Smooth muscle cell (in vitro differentiated cells): ENCODE data around the gene RXRB. TPM values are rescaled to one million over a fixed set of nuclear protein-coding genes. Genes with fewer than 3 reads are reported as not detected.

ENCODE experiments used
- DNase-seq: peaks from one replicate; lab custom pipeline; 2025; ENCODE audit not compliant: unreplicated experiment; lab: John Stamatoyannopoulos, UW
- H2AFZ ChIP-seq: fragments of 200-600 bp; sonication (generic); 2 replicates; pipeline ENCODE4 v1.6.0; 2016; ENCODE audit warnings: antibody characterized with exemption, low read depth, mild to moderate bottlenecking
- H3F3A ChIP-seq: fragments of 200-600 bp; sonication (generic); 2 replicates; pipeline ENCODE4 v1.6.0; 2017; ENCODE audit warnings: antibody characterized with exemption, low read depth
- H3K27ac ChIP-seq: fragments of 200-600 bp; sonication (generic); 2 replicates; pipeline ENCODE4 v1.5.1; 2016; ENCODE audit warnings: low read depth, mild to moderate bottlenecking
- H3K27me3 ChIP-seq: fragments of 200-600 bp; sonication (generic); 2 replicates; pipeline ENCODE4 v1.6.1; 2016; ENCODE audit warnings: low read depth, mild to moderate bottlenecking
- H3K36me3 ChIP-seq: fragments of 200-600 bp; sonication (generic); 2 replicates; pipeline ENCODE4 v1.5.1; 2016; ENCODE audit warnings: low read depth
- H3K4me1 ChIP-seq: fragments of 200-600 bp; sonication (generic); 2 replicates; pipeline ENCODE4 v1.5.1; 2016; ENCODE audit warnings: low read depth
- H3K4me2 ChIP-seq: fragments of 200-600 bp; sonication (generic); 2 replicates; pipeline ENCODE4 v1.6.0; 2016; ENCODE audit warnings: mild to moderate bottlenecking
- H3K4me3 ChIP-seq: fragments of 200-600 bp; sonication (generic); 2 replicates; pipeline ENCODE4 v1.5.1; 2016; ENCODE audit warnings: mild to moderate bottlenecking
- H3K79me2 ChIP-seq: fragments of 200-600 bp; sonication (generic); 2 replicates; pipeline ENCODE4 v1.6.0; 2016; ENCODE audit warnings: low read depth, mild to moderate bottlenecking
- H3K9ac ChIP-seq: fragments of 200-600 bp; sonication (generic); 2 replicates; pipeline ENCODE4 v1.6.0; 2016; ENCODE audit warnings: low read depth
- H3K9me3 ChIP-seq: fragments of 200-600 bp; sonication (generic); replicated peaks from 2 replicates; pipeline ENCODE4 v1.5.1; 2016; ENCODE audit warnings: low read depth
- H4K20me1 ChIP-seq: fragments of 200-600 bp; sonication (generic); 2 replicates; pipeline ENCODE4 v1.6.0; 2016; ENCODE audit warnings: low read depth
- CTCF ChIP-seq: fragments of 200-600 bp; sonication (generic); IDR thresholded peaks from 2 replicates; pipeline ENCODE4 v1.5.1; 2017; ENCODE audit warnings: borderline replicate concordance, mild to moderate bottlenecking, antibody characterized with exemption; ENCODE audit not compliant: insufficient read depth, poor library complexity, severe bottlenecking
- WGBS: methylation state at CpG from one replicate; pipeline ENCODE4 v1.1.7; 2016; ENCODE audit warnings: low lambda C conversion rate; 5-methylcytosine and 5-hydroxymethylcytosine counted together
- polyA plus RNA-seq: library from polyadenylated mRNA; unstranded; fragments of >200 nt; fragmentation: Nextera tagmentation; extraction: Ambion mirVana; gene quantifications from 2 replicates; pipeline ENCODE4 v1.2.1, GENCODE V29; 2016
- total RNA-seq: library from RNA; depleted of rRNA; stranded (reverse); fragments of >200 nt; gene quantifications from 2 replicates; pipeline ENCODE4 v1.2.3, GENCODE V29; 2014

Gene RXRB
- total and polyA plus RNA-seq, 2 experiments from 2014 or later = 25.7 to 28.2 TPM

DNA sequence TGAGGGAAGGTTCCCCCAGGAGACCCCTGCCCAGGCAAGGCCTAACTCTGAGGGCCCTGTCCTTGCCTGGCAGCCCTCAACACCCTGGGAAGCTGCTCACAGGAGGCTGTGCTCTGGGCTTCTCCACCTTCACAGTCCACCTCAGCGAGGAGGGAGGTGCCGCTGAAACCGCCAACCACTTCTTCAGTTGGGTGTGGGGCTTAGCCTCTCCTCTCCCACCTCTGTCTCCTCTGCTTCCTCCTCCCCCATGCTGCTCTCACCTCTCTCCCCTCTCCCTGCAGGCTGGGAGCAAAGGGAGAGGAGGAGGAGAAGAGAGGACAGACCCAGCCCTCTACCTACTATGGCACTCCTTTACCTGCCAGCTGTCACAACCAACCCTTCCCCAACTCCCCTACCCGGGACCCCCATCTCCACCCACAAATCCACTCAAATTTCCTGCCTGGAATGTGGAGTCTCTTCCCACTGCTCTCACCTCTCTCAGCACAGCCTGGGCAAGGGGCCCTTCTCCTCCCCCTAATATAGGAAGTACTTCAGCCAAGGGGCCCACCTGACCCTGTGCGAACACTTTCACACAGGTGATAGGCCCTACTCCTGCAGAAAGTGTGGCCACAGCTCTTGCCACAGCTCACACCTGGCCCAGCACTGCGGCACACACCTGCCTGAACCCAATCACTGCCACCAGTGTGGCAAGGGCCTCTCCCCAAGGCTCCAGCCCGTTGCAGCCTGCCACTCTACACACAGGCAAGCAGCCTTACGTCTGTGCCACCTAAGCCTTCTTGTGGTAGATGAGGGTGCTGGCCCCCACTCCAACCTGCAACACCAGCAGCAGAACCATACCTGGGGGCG lies 15.0 kb upstream of the RXRB start:
- Histone ChIP-seq H3K79me2 (no peaks in the 10 kb centered on the region), H3K27ac (no peak overlapping the region), H3K27me3 (peaks cover 12% of the 10 kb centered on the region), H3K4me3 (no peak overlapping the region), H2AFZ (no peak overlapping the region), H3K9ac (no peak overlapping the region), H3K4me2 (no peak overlapping the region), H3K36me3 (no peaks in the 10 kb centered on the region), H3K9me3 (no peaks in the 10 kb centered on the region), H4K20me1 (no peaks in the 10 kb centered on the region), H3F3A (no peaks in the 10 kb centered on the region), H3K4me1 (peaks cover 9% of the 10 kb centered on the region)
- WGBS = 79% methylated on average over 9 of the region's 9 CpGs
- no peak for DNase-seq
- TF ChIP-seq CTCF = no peak

- Histone ChIP-seq H3F3A (peaks cover 5% of the 10 kb centered on the region), H3K27ac (no peak overlapping the region), H3K79me2 (no peaks in the 10 kb centered on the region), H2AFZ (no peak overlapping the region), H3K4me1 (peaks cover 12% of the 10 kb centered on the region), H3K27me3 (peaks cover 12% of the 10 kb centered on the region), H3K4me2 (peak overlapping the region; percentile 85), H3K36me3 (no peaks in the 10 kb centered on the region), H4K20me1 (peaks cover 6% of the 10 kb centered on the region), H3K4me3 (peak overlapping the region; percentile 54), H3K9me3 (no peaks in the 10 kb centered on the region), H3K9ac (no peak overlapping the region)
- TF ChIP-seq CTCF = no peak
- WGBS = 38% methylated on average over 6 of the region's 9 CpGs
- DNase-seq = no peak
These were observed 13.5 kb upstream of the RXRB start for GRCh38 chr6:33213989-33214335.

- TF ChIP-seq CTCF = no peak
- H3K9me3 ChIP-seq = no peaks in the 10 kb centered on the region
- H3K4me3 ChIP-seq = peak overlapping the region; percentile 54
- peaks cover 15% of the 10 kb centered on the region for H3K4me1 ChIP-seq
- H3K79me2 ChIP-seq = no peaks in the 10 kb centered on the region
- no peaks in the 10 kb centered on the region for H3K36me3 ChIP-seq
- H3F3A ChIP-seq = peaks cover 7% of the 10 kb centered on the region
- peaks cover 12% of the 10 kb centered on the region for H3K27me3 ChIP-seq
- no peak overlapping the region for H3K27ac ChIP-seq
- WGBS = 4% methylated on average over 26 of the region's 43 CpGs
- peaks cover 6% of the 10 kb centered on the region for H4K20me1 ChIP-seq
- DNase-seq = no peak
- peak overlapping the region; percentile 85 for H3K4me2 ChIP-seq
- H3K9ac ChIP-seq = no peak overlapping the region
- H2AFZ ChIP-seq = no peak overlapping the region
These were observed 12.9 kb upstream of the RXRB start for GRCh38 chr6:33213166-33213988.
